ENCODE results near the gene MAPKAP1.

Gene MAPKAP1

DNA sequence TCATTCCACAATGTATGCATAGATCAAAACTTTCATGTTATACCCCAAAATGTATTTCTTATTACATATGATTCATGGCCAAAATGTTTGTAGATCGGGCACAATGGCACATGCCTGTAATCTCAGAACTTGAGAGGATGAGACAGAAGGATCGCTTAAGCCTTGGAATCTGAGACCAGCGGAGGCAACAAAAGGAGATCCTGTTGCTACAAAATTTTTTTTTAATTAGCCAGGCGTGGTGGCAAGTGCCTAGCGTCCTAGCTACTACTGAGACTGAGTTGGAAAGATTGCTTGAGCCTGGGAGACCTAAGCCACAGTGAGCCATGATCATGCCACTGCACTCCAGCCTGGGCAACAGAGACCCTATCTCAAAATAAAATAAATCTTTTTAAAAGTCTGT is 89.9 kb downstream of the MAPKAP1 start:
- TF ChIP-seq, protein P1, sequence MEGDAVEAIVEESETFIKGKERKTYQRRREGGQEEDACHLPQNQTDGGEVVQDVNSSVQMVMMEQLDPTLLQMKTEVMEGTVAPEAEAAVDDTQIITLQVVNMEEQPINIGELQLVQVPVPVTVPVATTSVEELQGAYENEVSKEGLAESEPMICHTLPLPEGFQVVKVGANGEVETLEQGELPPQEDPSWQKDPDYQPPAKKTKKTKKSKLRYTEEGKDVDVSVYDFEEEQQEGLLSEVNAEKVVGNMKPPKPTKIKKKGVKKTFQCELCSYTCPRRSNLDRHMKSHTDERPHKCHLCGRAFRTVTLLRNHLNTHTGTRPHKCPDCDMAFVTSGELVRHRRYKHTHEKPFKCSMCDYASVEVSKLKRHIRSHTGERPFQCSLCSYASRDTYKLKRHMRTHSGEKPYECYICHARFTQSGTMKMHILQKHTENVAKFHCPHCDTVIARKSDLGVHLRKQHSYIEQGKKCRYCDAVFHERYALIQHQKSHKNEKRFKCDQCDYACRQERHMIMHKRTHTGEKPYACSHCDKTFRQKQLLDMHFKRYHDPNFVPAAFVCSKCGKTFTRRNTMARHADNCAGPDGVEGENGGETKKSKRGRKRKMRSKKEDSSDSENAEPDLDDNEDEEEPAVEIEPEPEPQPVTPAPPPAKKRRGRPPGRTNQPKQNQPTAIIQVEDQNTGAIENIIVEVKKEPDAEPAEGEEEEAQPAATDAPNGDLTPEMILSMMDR (IDR thresholded peaks at IDR 0.05; ENCODE audit: extremely low read depth, missing control alignments) = no peak
- no peak for DNase-seq (ENCODE audit: low spot score)

DNA sequence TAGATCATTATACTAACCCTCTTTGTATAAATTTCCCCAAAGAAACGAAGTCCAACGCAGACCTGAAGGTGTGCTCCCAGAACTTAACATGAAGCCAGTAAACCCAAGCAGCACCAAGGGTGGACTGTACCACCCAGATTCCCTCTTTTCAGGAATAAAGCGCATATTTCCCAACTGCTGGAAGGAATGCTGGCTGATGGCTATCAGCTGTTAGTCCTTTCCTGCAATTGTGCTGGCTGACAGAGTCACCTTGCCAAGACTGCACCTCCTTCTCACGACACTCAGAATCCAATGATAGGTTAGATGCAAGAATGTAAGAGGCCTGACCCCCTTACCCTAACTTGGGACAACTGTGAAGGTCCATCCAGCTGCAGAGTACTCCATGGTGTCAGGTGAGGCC is 93.9 kb downstream of the MAPKAP1 start:
- TF ChIP-seq, protein P1 (IDR thresholded peaks at IDR 0.05; ENCODE audit: extremely low read depth, missing control alignments) = no peak
- no peak for DNase-seq (ENCODE audit: low spot score)

GRCh38 chr9:125612616-125613015 is 94.4 kb downstream of the MAPKAP1 start:
- DNase-seq (ENCODE audit: low spot score) = no peak
- TF ChIP-seq, protein P1 (IDR thresholded peaks at IDR 0.05; ENCODE audit: extremely low read depth, missing control alignments) = no peak

GRCh38 chr9:125611121-125611765 is 95.8 kb downstream of the MAPKAP1 start:
- no peak for DNase-seq (ENCODE audit: low spot score)
- TF ChIP-seq, protein P1 (IDR thresholded peaks at IDR 0.05; ENCODE audit: extremely low read depth, missing control alignments) = no peak

DNA sequence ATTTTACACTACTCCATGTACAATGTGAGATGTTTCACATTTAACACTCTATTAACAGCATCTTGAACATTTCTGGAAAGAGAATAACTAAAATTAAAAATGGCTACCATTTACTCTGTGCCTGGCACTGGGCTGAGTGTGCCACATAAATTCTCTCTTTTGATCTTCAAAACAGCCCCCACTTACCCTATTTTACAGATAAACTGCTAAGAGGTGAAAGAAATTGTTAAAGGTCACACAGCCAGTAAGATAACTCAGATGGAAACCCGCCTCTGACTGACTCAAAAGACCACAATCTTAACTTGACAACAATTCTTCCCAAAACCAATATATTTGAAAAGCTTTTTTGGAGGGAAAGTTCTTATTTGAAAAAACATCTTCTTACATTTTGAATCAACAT is 97.3 kb downstream of the MAPKAP1 start:
- TF ChIP-seq, protein P1 (IDR thresholded peaks at IDR 0.05; ENCODE audit: extremely low read depth, missing control alignments) = no peak
- no peak for DNase-seq (ENCODE audit: low spot score)

- DNase-seq (ENCODE audit: low spot score) = no peak
- TF ChIP-seq, protein P1 (IDR thresholded peaks at IDR 0.05; ENCODE audit: extremely low read depth, missing control alignments) = no peak
These were observed 98.4 kb downstream of the MAPKAP1 start for GRCh38 chr9:125608489-125609224.

GRCh38 chr9:125604196-125604595 is 102.8 kb downstream of the MAPKAP1 start:
- no peak for DNase-seq (ENCODE audit: low spot score)
- TF ChIP-seq, protein P1 (IDR thresholded peaks at IDR 0.05; ENCODE audit: extremely low read depth, missing control alignments) = no peak
